DMS 273 (cell line): Measurements from ENCODE around the gene FAM20A.
"Not testable (repeated sequence)": the region's sequence is repeated elsewhere in the genome, so short reads cannot be mapped to it uniquely, and the experiment has no call there.

Experiments
- DNase-seq: peaks from one replicate; lab custom pipeline; 2025; ENCODE audit not compliant: unreplicated experiment; lab: John Stamatoyannopoulos, UW

FAM20A gene

GRCh38 chr17:68533887-68534694, 67.1 kb downstream of the FAM20A start:
- DNase-seq, result peak; percentile 42

- no peak for DNase-seq
Measured at GRCh38 chr17:68532826-68533225, 68.3 kb downstream of the FAM20A start.

- DNase-seq, result no peak
Measured at GRCh38 chr17:68531252-68531651, 69.9 kb downstream of the FAM20A start.

GRCh38 chr17:68527314-68527713, 73.9 kb downstream of the FAM20A start:
- no peak for DNase-seq

GRCh38 chr17:68526548-68526947, 74.6 kb downstream of the FAM20A start:
- DNase-seq, result no peak

- no peak for DNase-seq
Measured at GRCh38 chr17:68522266-68522665, 78.9 kb downstream of the FAM20A start.

GRCh38 chr17:68519911-68520310, 81.3 kb downstream of the FAM20A start:
- DNase-seq, result no peak

- DNase-seq, result not testable (repeated sequence)
Measured at GRCh38 chr17:68519051-68519450, 82.1 kb downstream of the FAM20A start.

- DNase-seq, result no peak
Measured at GRCh38 chr17:68518063-68518815, 82.9 kb downstream of the FAM20A start.

GRCh38 chr17:68517605-68518004, 83.6 kb downstream of the FAM20A start:
- DNase-seq, result not testable (repeated sequence)

GRCh38 chr17:68516732-68517131, 84.4 kb downstream of the FAM20A start:
- DNase-seq, result no peak

GRCh38 chr17:68514831-68515635, 86.1 kb downstream of the FAM20A start:
- no peak for DNase-seq

GRCh38 chr17:68513932-68514331, 87.2 kb downstream of the FAM20A start:
- DNase-seq, result no peak

- peak; percentile 62 for DNase-seq
Measured at GRCh38 chr17:68512960-68513474, 88.2 kb downstream of the FAM20A start.

GRCh38 chr17:68512247-68512959, 88.8 kb downstream of the FAM20A start, which contains the start of gene PRKAR1A:
Gene PRKAR1A (plus strand): TSS chr17:68512430. CDS start chr17:68515400, 2,970 bp downstream.
- peak; percentile 97 for DNase-seq

- DNase-seq, result peak; percentile 94
Measured at GRCh38 chr17:68511671-68512246, 89.4 kb downstream of the FAM20A start.

GRCh38 chr17:68511254-68511670, 89.9 kb downstream of the FAM20A start:
- DNase-seq, result peak; percentile 62

GRCh38 chr17:68509141-68510057, 91.8 kb downstream of the FAM20A start:
- DNase-seq, result peak; percentile 65

GRCh38 chr17:68507576-68507975, 93.6 kb downstream of the FAM20A start:
- DNase-seq, result no peak
